GM12878 (cell line): ENCODE results near the gene SMPX. TPM values are rescaled to one million over a fixed set of nuclear protein-coding genes. Genes with fewer than 3 reads are reported as not detected.

Source experiments
- ATAC-seq: fragments of 200-7000 bp; cut with Tn5 transposase; 3 replicates; pipeline ENCODE4 v1.9.1; 2020; ENCODE audit warnings: mild to moderate bottlenecking, moderate library complexity
- BruUV-seq: library from RNA; stranded (reverse); fragments of 400-500 nt; replicated peaks from 2 replicates; lab custom pipeline; 2021; lab: Mats Ljungman, UMichigan
- CTCF ChIA-PET: fragments of 300-600 bp; sonication (Branson Sonifier 250); formaldehyde crosslinking; extraction: SDS; loops from one replicate; lab custom pipeline; 2021; ENCODE audit warnings: inconsistent platforms; lab: Yijun Ruan, JAX
- POLR2A ChIA-PET: fragments of 350-600 bp; formaldehyde crosslinking; extraction: SDS; loops from one replicate; lab custom pipeline; 2021; ENCODE audit warnings: inconsistent platforms; lab: Charles Lee
- RAD21 ChIA-PET: fragments of 300-600 bp; sonication (Branson Sonifier 250); formaldehyde crosslinking; loops from one replicate; lab custom pipeline; 2023; ENCODE audit warnings: antibody characterized with exemption; ENCODE audit not compliant: unreplicated experiment; lab: Charles Lee
- SMC1A ChIA-PET: fragments of 300-600 bp; sonication (Branson Sonifier 250); formaldehyde crosslinking; loops from one replicate; lab custom pipeline; 2023; ENCODE audit not compliant: unreplicated experiment, uncharacterized antibody; lab: Charles Lee
- DNase-seq: peaks from one replicate; pipeline ENCODE4 v3.0.0-alpha.2; 2011; ENCODE audit warnings: low read depth, low spot score
- FAIRE-seq: peaks from 3 replicates; lab custom pipeline; 2011; peaks lifted over from hg19 to GRCh38; lab: Jason Lieb, UNC
- H2AFZ ChIP-seq: 2 replicates; pipeline ENCODE4 v1.6.0; 2011; ENCODE audit warnings: low read depth, low read length, control low read depth; ENCODE audit not compliant: control insufficient read depth
- H3K27ac ChIP-seq: 2 replicates; pipeline ENCODE4 v1.5.1; 2011; ENCODE audit warnings: control low read depth; ENCODE audit not compliant: control insufficient read depth, insufficient read depth
- H3K27me3 ChIP-seq, 2 experiments: replicated peaks in 1 of 2; 2 replicates each; pipeline versions ENCODE4 v1.6.0 to v1.6.1; 2011; ENCODE audit warnings: low read length in 1 of 2; ENCODE audit not compliant: control insufficient read depth in 2 of 2, insufficient read depth in 2 of 2
- H3K36me3 ChIP-seq, 2 experiments: 2 replicates each; pipeline ENCODE4 v1.5.1; 2011; ENCODE audit warnings: low read length in 1 of 2; ENCODE audit not compliant: control insufficient read depth in 2 of 2, insufficient read depth in 2 of 2
- H3K4me1 ChIP-seq: 2 replicates; pipeline ENCODE4 v1.6.1; 2011; ENCODE audit warnings: mild to moderate bottlenecking, low read length, moderate library complexity, mixed read lengths; ENCODE audit not compliant: control insufficient read depth, insufficient read depth
- H3K4me2 ChIP-seq: 2 replicates; pipeline ENCODE4 v1.6.0; 2011; ENCODE audit warnings: control low read depth; ENCODE audit not compliant: control insufficient read depth, insufficient read depth
- H3K4me3 ChIP-seq: fragments of 200-600 bp; sonication (generic); 2 replicates; pipeline ENCODE4 v1.5.1; 2016
- H3K79me2 ChIP-seq: 2 replicates; pipeline ENCODE4 v1.6.0; 2011; ENCODE audit warnings: low read length; ENCODE audit not compliant: control insufficient read depth, insufficient read depth
- H3K9ac ChIP-seq: 2 replicates; pipeline ENCODE4 v1.8.0; 2011; ENCODE audit warnings: low read length, control low read depth, mixed read lengths; ENCODE audit not compliant: control insufficient read depth, insufficient read depth
- H3K9me3 ChIP-seq: replicated peaks from 3 replicates; pipeline ENCODE4 v1.5.1; 2011; ENCODE audit warnings: mild to moderate bottlenecking, low read length; ENCODE audit not compliant: control insufficient read depth, insufficient read depth
- H4K20me1 ChIP-seq: 2 replicates; pipeline ENCODE4 v1.6.0; 2011; ENCODE audit not compliant: control insufficient read depth, insufficient read depth
- BHLHE40 ChIP-seq, 2 experiments: fragments of 450-650 bp in 1 of 2; IDR thresholded peaks; 2 replicates each; pipeline ENCODE4 v1.6.1; 2011 to 2017; ENCODE audit warnings: low read depth in 2 of 2, borderline replicate concordance in 1 of 2, improper control_type of control experiment in 1 of 2, low read length in 1 of 2, mild to moderate bottlenecking in 1 of 2
- ESRRA ChIP-seq: IDR thresholded peaks from 2 replicates; pipeline ENCODE4 v1.6.1; 2012; ENCODE audit warnings: mild to moderate bottlenecking, low read length, improper control_type of control experiment
- GATAD2B ChIP-seq: fragments of 450-650 bp; conservative IDR thresholded peaks from 2 replicates; pipeline ENCODE4 v1.6.1; 2017; ENCODE audit warnings: low read depth, mild to moderate bottlenecking, moderate library complexity
- IKZF2 ChIP-seq, 2 experiments: fragments of 450-650 bp; IDR thresholded peaks; 2 replicates each; pipeline ENCODE4 v1.6.1; 2017; ENCODE audit warnings: mild to moderate bottlenecking in 2 of 2, moderate library complexity in 2 of 2
- IRF4 ChIP-seq: IDR thresholded peaks from 2 replicates; pipeline ENCODE4 v1.6.1; 2011; ENCODE audit warnings: low read depth, low read length
- NR2F1 ChIP-seq: fragments of 450-650 bp; conservative IDR thresholded peaks from 2 replicates; pipeline ENCODE4 v1.6.1; 2017; ENCODE audit warnings: mild to moderate bottlenecking
- PAX5 ChIP-seq: IDR thresholded peaks from 2 replicates; pipeline ENCODE4 v1.6.1; 2011; ENCODE audit warnings: low read depth, low read length, borderline replicate concordance
- PBX3 ChIP-seq: IDR thresholded peaks from 2 replicates; pipeline ENCODE4 v1.6.1; 2011; ENCODE audit warnings: mild to moderate bottlenecking, low read depth, low read length, moderate library complexity; ENCODE audit not compliant: insufficient replicate concordance
- PRDM15 ChIP-seq: fragments of 450-650 bp; formaldehyde crosslinking; IDR thresholded peaks from 2 replicates; pipeline ENCODE4 v1.4.0; 2020; ENCODE audit warnings: mild to moderate bottlenecking, moderate library complexity
- RAD51 ChIP-seq: fragments of 450-650 bp; IDR thresholded peaks from 2 replicates; pipeline ENCODE4 v1.6.1; 2016; ENCODE audit warnings: moderate library complexity, mild to moderate bottlenecking, inconsistent platforms
- RB1 ChIP-seq: fragments of 450-650 bp; formaldehyde crosslinking; IDR thresholded peaks from 2 replicates; pipeline ENCODE4 v1.6.1; 2017; ENCODE audit warnings: mild to moderate bottlenecking, borderline replicate concordance
- SIX5 ChIP-seq: IDR thresholded peaks from 2 replicates; pipeline ENCODE4 v1.6.1; 2011; ENCODE audit warnings: mild to moderate bottlenecking, low read depth, low read length, moderate library complexity; ENCODE audit not compliant: severe bottlenecking
- SMAD5 ChIP-seq: IDR thresholded peaks from 2 replicates; pipeline ENCODE4 v1.6.1; 2016; ENCODE audit warnings: antibody characterized with exemption, low read depth
- STAT3 ChIP-seq: IDR thresholded peaks from 2 replicates; pipeline ENCODE4 v1.6.1; 2011; ENCODE audit warnings: low read depth, low read length, improper control_type of control experiment
- SUZ12 ChIP-seq: fragments of 200-600 bp; sonication (generic); IDR thresholded peaks from one replicate; pipeline ENCODE4 v1.6.1; 2018; ENCODE audit warnings: antibody characterized with exemption, mild to moderate bottlenecking; ENCODE audit not compliant: unreplicated experiment
- USF2 ChIP-seq: IDR thresholded peaks from 2 replicates; pipeline ENCODE4 v1.6.1; 2011; ENCODE audit warnings: low read depth, low read length, improper control_type of control experiment, borderline replicate concordance
- ZBED1 ChIP-seq: IDR thresholded peaks from 2 replicates; pipeline ENCODE4 v1.6.1; 2016; ENCODE audit warnings: borderline replicate concordance
- ZNF207 ChIP-seq: fragments of 450-650 bp; IDR thresholded peaks from 2 replicates; pipeline ENCODE4 v1.6.1; 2014; ENCODE audit warnings: antibody characterized with exemption, mild to moderate bottlenecking, borderline replicate concordance
- ZNF217 ChIP-seq: fragments of 450-650 bp; IDR thresholded peaks from 2 replicates; pipeline ENCODE4 v1.6.1; 2017; ENCODE audit warnings: antibody characterized with exemption, mild to moderate bottlenecking
- WGBS: methylation state at CpG from one replicate; pipeline ENCODE4 v1.1.6; 2016; ENCODE audit warnings: low lambda C conversion rate; ENCODE audit not compliant: insufficient replicate concordance, insufficient coverage; ENCODE audit errors: missing lambda C conversion rate; 5-methylcytosine and 5-hydroxymethylcytosine counted together
- in situ Hi-C: fragments of 300-500 bp; cut with MboI; formaldehyde crosslinking; loops from 9 replicates; pipeline ENCODE4 v1.14.3; 2018; ENCODE audit warnings: mixed read lengths
- intact Hi-C: fragments of 100-400 bp; cut with micrococcal nuclease; formaldehyde crosslinking; loops from one replicate; pipeline ENCODE4 v1.14.2; 2022; ENCODE audit not compliant: unreplicated experiment
- polyA plus RNA-seq, 11 experiments: library from polyadenylated mRNA; depleted of rRNA in 4 of 11; unstranded in 6 of 11; stranded (reverse) in 5 of 11; fragments of >200 nt; fragmentation: Nextera tagmentation in 4 of 11; fragmentation: Illumina TruSeq in 1 of 11; extraction: Ambion mirVana in 4 of 11; extraction: Trizol in 1 of 11; gene quantifications; 1 replicate in 1 of 11; 2 replicates in 10 of 11; pipeline versions ENCODE4 v1.2.1 to v1.2.3, GENCODE V29; 2011 to 2016; ENCODE audit warnings: inconsistent platforms in 2 of 11, missing spikeins in 2 of 11, low read depth in 1 of 11
- total RNA-seq, 4 experiments: library from RNA; depleted of rRNA in 3 of 4; stranded (reverse); fragments of >200 nt in 3 of 4; fragmentation: Illumina TruSeq in 1 of 4; extraction: Trizol in 1 of 4; gene quantifications; 2 replicates each; pipeline versions ENCODE4 v1.2.1 to v1.2.3, GENCODE V29; 2013 to 2021

The SMPX gene
- total and polyA plus RNA-seq, 10 of the 15 experiments (the other 5 are each of a cell fraction or from before 2014, with no cell fraction given) = 0.08 to 0.09 TPM; not detected in 8

- no peaks in the 10 kb centered on the region for H4K20me1 ChIP-seq
- no peaks in the 10 kb centered on the region for H3K79me2 ChIP-seq
- H3K36me3 ChIP-seq = no peaks in the 10 kb centered on the region
- BruUV-seq = no TSS peak
- DNase-seq (no peak), ATAC-seq (no peak), FAIRE-seq (no peak)
- in situ Hi-C loops = no loop called here
- no peak overlapping the region for H3K27ac ChIP-seq
- no peak overlapping the region for H3K4me3 ChIP-seq
- 15% methylated on average over 5 of the region's 5 CpGs for WGBS
- H3K4me1 ChIP-seq = no peaks in the 10 kb centered on the region
- ChIA-PET POLR2A (no interaction called here), CTCF (interaction anchor here (2.1 kb wide), 1 partner anchor 13 kb away, joined by 6 read pairs; no protein-coding TSS in a partner anchor), SMC1A (no interaction called here), RAD21 (no interaction called here)
- intact Hi-C loops = loop anchor here (10.0 kb wide), 1 partner anchor 250 kb away; no protein-coding TSS in a partner anchor
- H3K4me2 ChIP-seq = no peak overlapping the region
- H3K27me3 ChIP-seq = no peaks in the 10 kb centered on the region
- no peak overlapping the region for H2AFZ ChIP-seq
- H3K9ac ChIP-seq = no peak overlapping the region
- H3K9me3 ChIP-seq = no peaks in the 10 kb centered on the region
- TF ChIP-seq RAD51 (no peak), BHLHE40 (IDR thresholded peaks at IDR 0.05; ENCODE audit: borderline replicate concordance in 1 of 2, low read depth in 2 of 2, low read length in 1 of 2) (no peak), NR2F1 (no peak), SMAD5 (no peak), IKZF2 (IDR thresholded peaks at IDR 0.05) (no peak), ZNF217 (no peak), ESRRA (no peak), STAT3 (no peak), GATAD2B (no peak), RB1 (no peak), PAX5 (no peak), PRDM15 (no peak), USF2 (no peak), SIX5 (no peak), SUZ12 (no peak), PBX3 (no peak), ZNF207 (no peak), ZBED1 (no peak), IRF4 (no peak)
These were observed 22.7 kb downstream of the SMPX start for GRCh38 chrX:21735038-21735767.
